Chondrocyte (in vitro differentiated cells): ENCODE results near the gene HBS1L. TPM values are rescaled to one million over a fixed set of nuclear protein-coding genes. Genes with fewer than 3 reads are reported as not detected.

Experiments
- DNase-seq: peaks from one replicate; pipeline ENCODE4 v3.0.0; 2021; ENCODE audit warnings: mixed read lengths, low spot score
- H3K27ac Mint-ChIP-seq: one replicate; pipeline ENCODE4 v1.8.0; 2021; ENCODE audit warnings: mild to moderate bottlenecking, moderate library complexity, mixed read lengths; ENCODE audit not compliant: unreplicated experiment
- H3K27me3 Mint-ChIP-seq: 2 replicates; pipeline ENCODE4 v1.8.0; 2021; ENCODE audit warnings: low read depth, mixed read lengths
- H3K36me3 Mint-ChIP-seq: 2 replicates; pipeline ENCODE4 v1.8.0; 2021; ENCODE audit warnings: low read depth, mixed read lengths
- H3K4me1 Mint-ChIP-seq: 2 replicates; pipeline ENCODE4 v1.8.0; 2021; ENCODE audit warnings: low read depth, mild to moderate bottlenecking, mixed read lengths
- H3K4me3 Mint-ChIP-seq: one replicate; pipeline ENCODE4 v1.8.0; 2021; ENCODE audit warnings: mild to moderate bottlenecking, moderate library complexity, mixed read lengths; ENCODE audit not compliant: unreplicated experiment
- H3K9me3 Mint-ChIP-seq: 2 replicates; pipeline ENCODE4 v1.8.0; 2021; ENCODE audit warnings: low read depth, mixed read lengths
- CTCF ChIP-seq: fragments of 200-600 bp; sonication (generic); IDR thresholded peaks from 2 replicates; pipeline ENCODE4 v1.5.0; 2021; ENCODE audit warnings: antibody characterized with exemption, mild to moderate bottlenecking, moderate library complexity
- total RNA-seq: library from RNA; stranded (reverse); gene quantifications from 3 replicates; pipeline ENCODE4 v1.2.1, GENCODE V29; 2021

HBS1L gene
- total RNA-seq, 1 donor from 2014 or later, result 70.4 TPM

- TF ChIP-seq CTCF, result no peak
- no peak overlapping the region for H3K27ac Mint-ChIP-seq
Measured at GRCh38 chr6:134984821-134985220, 69.8 kb downstream of the HBS1L start.

GRCh38 chr6:134983823-134984222, 70.8 kb downstream of the HBS1L start:
- peaks cover 21% of the 10 kb centered on the region for H3K36me3 Mint-ChIP-seq
- no peaks in the 10 kb centered on the region for H3K9me3 Mint-ChIP-seq
- no peaks in the 10 kb centered on the region for H3K27me3 Mint-ChIP-seq
- H3K4me1 Mint-ChIP-seq, result no peaks in the 10 kb centered on the region
- H3K27ac Mint-ChIP-seq, result no peak overlapping the region
- no peak for TF ChIP-seq CTCF
- DNase-seq, result no peak
- H3K4me3 Mint-ChIP-seq, result no peak overlapping the region

More at GRCh38 chr6:134984821-134985220, 69.8 kb downstream of the HBS1L start:
- no peak overlapping the region for H3K4me3 Mint-ChIP-seq
- H3K4me1 Mint-ChIP-seq, result peaks cover 8% of the 10 kb centered on the region
- no peaks in the 10 kb centered on the region for H3K27me3 Mint-ChIP-seq
- no peak for DNase-seq
- no peaks in the 10 kb centered on the region for H3K9me3 Mint-ChIP-seq
- peaks cover 23% of the 10 kb centered on the region for H3K36me3 Mint-ChIP-seq

- Mint-ChIP-seq H3K27ac (no peak overlapping the region), H3K27me3 (no peaks in the 10 kb centered on the region), H3K4me1 (no peaks in the 10 kb centered on the region), H3K9me3 (no peaks in the 10 kb centered on the region), H3K4me3 (no peak overlapping the region), H3K36me3 (peaks cover 21% of the 10 kb centered on the region)
- DNase-seq, result no peak
- TF ChIP-seq CTCF, result no peak
Measured at GRCh38 chr6:134982161-134982560, 72.5 kb downstream of the HBS1L start.

GRCh38 chr6:134980846-134981245, 73.8 kb downstream of the HBS1L start:
- Mint-ChIP-seq H3K36me3 (peaks cover 28% of the 10 kb centered on the region), H3K4me3 (no peak overlapping the region), H3K27ac (no peak overlapping the region), H3K9me3 (no peaks in the 10 kb centered on the region), H3K27me3 (no peaks in the 10 kb centered on the region), H3K4me1 (no peaks in the 10 kb centered on the region)
- no peak for DNase-seq
- TF ChIP-seq CTCF, result no peak

- Mint-ChIP-seq H3K36me3 (peaks cover 27% of the 10 kb centered on the region), H3K27ac (no peak overlapping the region)
Measured at GRCh38 chr6:134979142-134979541, 75.5 kb downstream of the HBS1L start.

More at GRCh38 chr6:134979142-134979541, 75.5 kb downstream of the HBS1L start:
- DNase-seq, result no peak
- no peaks in the 10 kb centered on the region for H3K4me1 Mint-ChIP-seq
- H3K27me3 Mint-ChIP-seq, result no peaks in the 10 kb centered on the region
- peaks cover 10% of the 10 kb centered on the region for H3K9me3 Mint-ChIP-seq
- TF ChIP-seq CTCF, result no peak
- no peak overlapping the region for H3K4me3 Mint-ChIP-seq
